IPS-18c (cell line): ENCODE results near the gene BICC1.

Experiments used
- H3K4me3 ChIP-seq: 2 replicates; pipeline ENCODE4 v1.7.0; 2013; ENCODE audit warnings: low read depth, mild to moderate bottlenecking, low read length, moderate library complexity; ENCODE audit not compliant: insufficient read depth
- H3K9me3 ChIP-seq: one replicate; pipeline ENCODE4 v1.6.1; 2013; ENCODE audit warnings: mild to moderate bottlenecking, low read length, moderate library complexity; ENCODE audit not compliant: control insufficient read depth, insufficient read depth

The BICC1 gene

GRCh38 chr10:58698777-58699356, 186.2 kb downstream of the BICC1 start:
- no peaks in the 10 kb centered on the region for H3K9me3 ChIP-seq
- H3K4me3 ChIP-seq: no peak overlapping the region

- no peak overlapping the region for H3K4me3 ChIP-seq
- no peaks in the 10 kb centered on the region for H3K9me3 ChIP-seq
Measured at GRCh38 chr10:58700591-58700990, 187.9 kb downstream of the BICC1 start.

GRCh38 chr10:58701405-58702135, 188.9 kb downstream of the BICC1 start:
- no peak overlapping the region for H3K4me3 ChIP-seq

GRCh38 chr10:58704226-58704625, 191.6 kb downstream of the BICC1 start:
- Histone ChIP-seq H3K9me3 (peaks cover 2% of the 10 kb centered on the region), H3K4me3 (no peak overlapping the region)

More at GRCh38 chr10:58701405-58702135, 188.9 kb downstream of the BICC1 start:
- H3K9me3 ChIP-seq: no peaks in the 10 kb centered on the region

- H3K4me3 ChIP-seq: no peak overlapping the region
- peaks cover 2% of the 10 kb centered on the region for H3K9me3 ChIP-seq
Measured at GRCh38 chr10:58704671-58705141, 192.0 kb downstream of the BICC1 start.

GRCh38 chr10:58706836-58707235, 194.2 kb downstream of the BICC1 start:
- Histone ChIP-seq H3K9me3 (peaks cover 2% of the 10 kb centered on the region), H3K4me3 (no peak overlapping the region)

GRCh38 chr10:58712141-58712540, 199.5 kb downstream of the BICC1 start:
- no peak overlapping the region for H3K4me3 ChIP-seq

GRCh38 chr10:58712982-58713381, 200.3 kb downstream of the BICC1 start:
- no peak overlapping the region for H3K4me3 ChIP-seq

More at GRCh38 chr10:58712141-58712540, 199.5 kb downstream of the BICC1 start:
- H3K9me3 ChIP-seq: peaks cover 2% of the 10 kb centered on the region

GRCh38 chr10:58714409-58714808, 201.7 kb downstream of the BICC1 start:
- Histone ChIP-seq H3K9me3 (no peaks in the 10 kb centered on the region), H3K4me3 (no peak overlapping the region)

More at GRCh38 chr10:58712982-58713381, 200.3 kb downstream of the BICC1 start:
- peaks cover 2% of the 10 kb centered on the region for H3K9me3 ChIP-seq

- Histone ChIP-seq H3K9me3 (no peaks in the 10 kb centered on the region), H3K4me3 (no peak overlapping the region)
Measured at GRCh38 chr10:58715061-58715460, 202.4 kb downstream of the BICC1 start.

GRCh38 chr10:58718596-58718995, 205.9 kb downstream of the BICC1 start:
- H3K9me3 ChIP-seq: no peaks in the 10 kb centered on the region

GRCh38 chr10:58721601-58722281, 209.1 kb downstream of the BICC1 start:
- Histone ChIP-seq H3K4me3 (no peak overlapping the region), H3K9me3 (no peaks in the 10 kb centered on the region)

More at GRCh38 chr10:58718596-58718995, 205.9 kb downstream of the BICC1 start:
- H3K4me3 ChIP-seq: no peak overlapping the region

- Histone ChIP-seq H3K4me3 (no peak overlapping the region), H3K9me3 (no peaks in the 10 kb centered on the region)
Measured at GRCh38 chr10:58723186-58723585, 210.5 kb downstream of the BICC1 start.

- Histone ChIP-seq H3K9me3 (no peaks in the 10 kb centered on the region), H3K4me3 (no peak overlapping the region)
Measured at GRCh38 chr10:58723966-58724365, 211.3 kb downstream of the BICC1 start.

- H3K9me3 ChIP-seq: no peaks in the 10 kb centered on the region
- no peak overlapping the region for H3K4me3 ChIP-seq
Measured at GRCh38 chr10:58724781-58725180, 212.1 kb downstream of the BICC1 start.

GRCh38 chr10:58725901-58726300, 213.2 kb downstream of the BICC1 start:
- no peaks in the 10 kb centered on the region for H3K9me3 ChIP-seq
- no peak overlapping the region for H3K4me3 ChIP-seq

- Histone ChIP-seq H3K4me3 (no peak overlapping the region), H3K9me3 (no peaks in the 10 kb centered on the region)
Measured at GRCh38 chr10:58727633-58728032, 215.0 kb downstream of the BICC1 start.

- H3K4me3 ChIP-seq: no peak overlapping the region
Measured at GRCh38 chr10:58731276-58731675, 218.6 kb downstream of the BICC1 start.

More at GRCh38 chr10:58731276-58731675, 218.6 kb downstream of the BICC1 start:
- H3K9me3 ChIP-seq: no peaks in the 10 kb centered on the region
